Neural progenitor cell (in vitro differentiated cells): ENCODE measurements around the gene WBP1L.
"Not testable (repeated sequence)": the region's sequence is repeated elsewhere in the genome, so short reads cannot be mapped to it uniquely, and the experiment has no call there.

Source experiments
- EZH2 ChIP-seq: fragments of 200-600 bp; sonication (generic); IDR thresholded peaks from 2 replicates; pipeline ENCODE4 v1.6.1; 2017; ENCODE audit warnings: antibody characterized with exemption, mild to moderate bottlenecking, moderate library complexity
- EZH2phosphoT487 ChIP-seq: fragments of 200-600 bp; sonication (generic); IDR thresholded peaks from 2 replicates; pipeline ENCODE4 v1.6.1; 2017; ENCODE audit warnings: antibody characterized with exemption
- TF ChIP-seq, protein P1 (sequence below): fragments of 200-600 bp; sonication (generic); IDR thresholded peaks from 2 replicates; pipeline ENCODE4 v1.5.1; 2017; ENCODE audit warnings: antibody characterized with exemption, mild to moderate bottlenecking

DNA sequence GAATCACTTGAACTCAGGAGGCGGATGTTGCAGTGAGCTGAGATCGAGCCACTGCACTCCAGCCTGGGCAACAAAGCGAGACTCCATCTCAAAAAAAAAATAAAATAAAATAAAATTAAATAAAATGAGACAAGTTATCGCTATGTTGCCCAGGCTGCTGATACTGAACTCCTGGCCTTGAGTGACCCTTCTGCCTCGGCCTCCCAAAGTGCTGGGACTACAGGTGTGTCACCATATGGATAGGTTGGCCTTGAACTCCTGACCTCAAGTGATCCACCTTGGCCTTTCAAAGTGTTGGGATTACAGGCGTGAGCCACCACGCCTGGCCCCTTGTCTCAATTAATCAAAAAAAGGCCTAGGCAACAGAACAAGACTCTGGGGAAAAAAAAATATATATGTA lies 109.5 kb downstream of the WBP1L start:
- TF ChIP-seq, protein P1, sequence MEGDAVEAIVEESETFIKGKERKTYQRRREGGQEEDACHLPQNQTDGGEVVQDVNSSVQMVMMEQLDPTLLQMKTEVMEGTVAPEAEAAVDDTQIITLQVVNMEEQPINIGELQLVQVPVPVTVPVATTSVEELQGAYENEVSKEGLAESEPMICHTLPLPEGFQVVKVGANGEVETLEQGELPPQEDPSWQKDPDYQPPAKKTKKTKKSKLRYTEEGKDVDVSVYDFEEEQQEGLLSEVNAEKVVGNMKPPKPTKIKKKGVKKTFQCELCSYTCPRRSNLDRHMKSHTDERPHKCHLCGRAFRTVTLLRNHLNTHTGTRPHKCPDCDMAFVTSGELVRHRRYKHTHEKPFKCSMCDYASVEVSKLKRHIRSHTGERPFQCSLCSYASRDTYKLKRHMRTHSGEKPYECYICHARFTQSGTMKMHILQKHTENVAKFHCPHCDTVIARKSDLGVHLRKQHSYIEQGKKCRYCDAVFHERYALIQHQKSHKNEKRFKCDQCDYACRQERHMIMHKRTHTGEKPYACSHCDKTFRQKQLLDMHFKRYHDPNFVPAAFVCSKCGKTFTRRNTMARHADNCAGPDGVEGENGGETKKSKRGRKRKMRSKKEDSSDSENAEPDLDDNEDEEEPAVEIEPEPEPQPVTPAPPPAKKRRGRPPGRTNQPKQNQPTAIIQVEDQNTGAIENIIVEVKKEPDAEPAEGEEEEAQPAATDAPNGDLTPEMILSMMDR, result not testable (repeated sequence)
- not testable (repeated sequence) for TF ChIP-seq EZH2, EZH2phosphoT487
